Lung microvascular endothelial cell (primary cell): Measurements from ENCODE around the gene TNS1. TPM values are rescaled to one million over a fixed set of nuclear protein-coding genes. Genes with fewer than 3 reads are reported as not detected.
A peak's percentile ranks its signal among the peaks of the same experiment; 100 is the strongest.

Experiments
- DNase-seq, 2 donors: peaks; one replicate each; pipeline versions ENCODE4 v3.0.0 to v3.0.0-alpha.2; 2010; ENCODE audit warnings: low read depth in 2 of 2
- total RNA-seq: library from RNA; depleted of rRNA; stranded (reverse); fragments of >200 nt; gene quantifications from 2 replicates; pipeline ENCODE4 v1.2.1, GENCODE V29; 2014

TNS1 gene
- total RNA-seq, 1 donor from 2014 or later = 82.1 TPM

DNA sequence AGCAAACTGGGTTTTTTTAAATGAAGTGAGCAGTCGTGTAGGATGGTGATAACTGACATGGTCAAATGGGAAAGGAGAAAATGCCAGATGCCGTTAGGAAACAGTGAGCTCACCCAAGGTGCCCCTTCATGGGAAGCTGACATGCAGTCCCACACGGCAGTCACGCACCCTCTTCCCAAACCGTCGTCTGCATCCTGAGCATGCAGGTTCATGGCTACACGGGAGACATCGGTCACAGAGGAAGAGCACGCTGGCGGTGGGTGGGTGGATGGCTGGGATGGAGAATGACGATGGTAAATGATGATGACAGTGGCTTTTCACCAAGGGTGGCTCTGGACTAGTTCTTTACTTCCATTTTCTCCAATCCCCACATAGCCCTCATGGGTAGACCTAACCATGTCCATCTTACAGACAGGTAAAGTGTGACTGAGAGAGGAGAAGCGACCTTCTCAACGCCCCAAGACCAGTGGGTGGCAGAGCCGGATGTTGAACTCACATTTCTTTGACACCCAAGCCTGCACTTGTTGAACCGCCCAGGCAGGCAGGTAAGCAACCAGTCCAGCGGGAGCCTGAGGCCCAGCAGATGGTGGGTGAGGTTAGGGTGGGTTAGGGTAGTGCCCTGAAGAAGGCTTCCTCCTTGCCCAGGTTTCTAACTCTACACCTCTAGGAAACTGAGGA lies 44.5 kb downstream of the TNS1 start:
- DNase-seq = no peak

- no peak for DNase-seq
Measured at GRCh38 chr2:217956586-217957457, 46.0 kb downstream of the TNS1 start.

DNA sequence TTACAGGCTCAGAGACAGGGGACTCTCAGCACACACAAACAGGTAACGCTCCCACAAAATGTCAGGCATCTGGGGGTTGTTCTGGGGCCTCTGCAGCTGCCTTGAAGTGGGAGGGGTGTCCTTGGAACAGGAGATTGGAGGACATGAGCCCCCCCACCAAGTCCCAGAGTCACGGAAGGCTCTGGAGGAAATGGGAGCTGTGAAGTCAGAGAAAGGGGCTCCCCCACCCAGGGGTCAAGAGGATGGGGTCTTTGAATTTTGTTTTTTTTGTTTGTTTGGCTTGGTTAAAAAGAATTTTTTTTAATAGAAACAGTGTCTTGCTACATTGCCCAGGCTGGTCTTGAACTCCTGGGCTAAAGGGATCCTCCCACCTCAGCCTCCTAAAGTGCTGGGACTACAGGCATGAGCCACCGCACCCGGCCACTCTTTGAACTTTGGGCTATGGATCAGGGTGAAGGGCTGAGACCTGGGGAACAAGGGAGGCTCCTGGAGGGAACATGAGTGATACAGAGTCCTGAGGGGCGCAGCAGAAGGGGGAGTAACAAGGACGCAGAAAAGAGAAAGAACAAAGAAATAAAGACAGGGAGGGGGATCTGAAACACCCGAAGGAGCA lies 46.8 kb downstream of the TNS1 start:
- DNase-seq = no peak

GRCh38 chr2:217954971-217955740 lies 47.6 kb downstream of the TNS1 start:
- DNase-seq = no peak

GRCh38 chr2:217954469-217954868 lies 48.3 kb downstream of the TNS1 start:
- peak in 1 of 2 donors; percentile 58 for DNase-seq

- no peak for DNase-seq
Measured at GRCh38 chr2:217954051-217954450, 48.7 kb downstream of the TNS1 start.

DNA sequence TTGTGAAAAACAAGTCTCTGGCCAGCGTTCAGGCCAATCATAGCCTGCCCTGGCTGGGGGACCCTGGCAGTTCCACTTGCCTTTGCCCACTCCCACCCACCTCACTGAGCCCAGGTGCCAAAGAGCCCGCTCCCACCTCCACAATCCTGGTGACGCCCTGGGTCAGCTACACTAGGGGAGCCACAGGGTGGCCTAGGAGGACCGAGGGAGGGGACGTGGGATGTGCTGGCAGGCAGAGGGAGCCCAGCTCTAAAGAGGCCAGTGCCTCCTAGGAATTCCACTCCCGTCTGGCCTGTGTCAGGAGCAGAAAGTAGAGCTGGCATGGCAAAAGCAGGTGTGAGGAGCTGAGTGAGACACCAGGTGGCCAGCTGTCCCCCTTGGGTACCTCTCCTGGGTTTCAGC lies 49.3 kb downstream of the TNS1 start:
- no peak for DNase-seq

DNA sequence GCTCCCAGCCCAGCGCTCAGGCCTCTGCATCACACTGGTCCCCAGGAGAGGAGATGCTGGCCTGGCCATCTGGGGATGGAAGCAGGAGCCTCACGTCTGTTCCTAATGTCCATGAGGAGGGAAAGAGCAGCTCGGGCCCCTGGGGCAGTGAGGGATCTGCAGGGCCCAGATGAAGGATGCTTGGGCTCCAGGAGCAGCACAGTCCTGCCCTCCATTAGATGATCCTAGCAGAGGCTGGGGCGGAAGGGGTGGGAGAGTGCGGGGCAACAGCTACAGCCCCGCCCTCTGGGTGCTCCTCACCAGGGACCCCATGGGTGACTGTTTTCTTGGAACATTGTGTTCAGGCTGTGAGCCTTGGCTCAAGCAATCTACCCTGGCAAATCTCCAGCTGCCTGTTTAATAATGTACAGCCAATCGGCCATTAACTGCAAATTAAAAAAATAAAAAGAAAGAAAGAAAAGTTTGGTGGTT lies 49.7 kb downstream of the TNS1 start:
- DNase-seq = no peak

DNA sequence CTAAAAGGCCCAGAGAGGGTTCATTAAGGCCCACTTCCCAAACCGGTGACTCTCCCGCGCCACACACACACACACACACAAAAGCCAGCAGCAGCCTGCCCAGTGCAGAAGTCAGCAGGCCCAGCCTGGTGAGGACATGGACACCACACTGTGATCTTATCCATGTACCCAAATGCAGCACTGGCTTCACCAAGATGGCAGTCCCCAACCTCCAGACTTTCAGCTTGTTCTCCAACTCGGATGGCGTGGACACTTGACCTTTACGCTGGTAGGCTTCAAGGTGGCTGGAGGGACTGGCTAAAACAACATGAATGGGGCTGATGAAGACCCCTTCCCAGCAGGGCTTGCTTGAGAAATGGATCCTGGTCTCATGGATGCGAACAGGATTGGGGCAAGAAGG lies 50.4 kb downstream of the TNS1 start:
- DNase-seq = no peak

GRCh38 chr2:217951521-217952247 lies 51.1 kb downstream of the TNS1 start:
- no peak for DNase-seq

GRCh38 chr2:217951091-217951490 lies 51.7 kb downstream of the TNS1 start:
- DNase-seq = no peak

GRCh38 chr2:217950401-217950871 lies 52.4 kb downstream of the TNS1 start:
- no peak for DNase-seq

DNA sequence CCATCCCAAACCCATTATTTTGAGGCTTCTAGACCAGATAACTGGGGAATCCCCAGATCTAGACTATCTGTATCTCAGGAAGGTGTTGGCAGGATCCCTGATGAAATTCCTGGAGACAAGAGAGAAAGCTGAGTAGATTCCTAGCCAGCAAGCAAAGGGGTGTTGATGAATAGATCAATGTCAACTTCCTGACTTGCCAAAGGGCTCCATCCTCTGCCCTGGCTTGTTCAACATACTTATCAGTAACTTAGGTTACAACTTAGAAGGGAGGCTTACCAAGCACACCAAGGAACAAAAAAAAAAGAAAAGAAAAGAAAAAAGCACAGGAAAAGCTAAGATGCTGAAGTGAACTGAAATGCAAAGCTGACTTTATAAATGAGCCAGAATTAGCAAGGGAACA lies 53.3 kb downstream of the TNS1 start:
- no peak for DNase-seq

- DNase-seq = no peak
Measured at GRCh38 chr2:217948897-217949296, 53.9 kb downstream of the TNS1 start.

DNA sequence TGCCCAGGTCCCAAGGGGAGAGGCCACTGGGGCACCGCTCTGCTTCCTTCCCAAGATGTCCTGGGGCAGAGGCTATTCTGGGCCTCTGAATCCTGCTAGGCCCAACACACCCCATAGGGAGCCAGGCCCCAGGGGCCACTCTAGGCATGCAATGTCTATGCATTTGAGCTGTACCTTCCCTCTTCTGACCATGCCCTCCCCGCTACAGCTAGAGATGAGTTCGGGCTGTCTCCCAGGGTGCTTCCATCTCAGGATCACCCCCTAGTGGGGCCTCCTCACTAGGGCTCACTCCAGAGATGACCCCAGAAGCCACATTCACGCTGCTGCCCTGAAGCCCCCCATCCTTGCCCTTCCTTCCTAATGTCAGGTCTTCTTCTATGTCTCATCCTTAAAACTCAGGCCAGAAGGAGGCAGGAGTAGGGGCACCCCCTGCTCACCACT lies 54.4 kb downstream of the TNS1 start:
- no peak for DNase-seq

DNA sequence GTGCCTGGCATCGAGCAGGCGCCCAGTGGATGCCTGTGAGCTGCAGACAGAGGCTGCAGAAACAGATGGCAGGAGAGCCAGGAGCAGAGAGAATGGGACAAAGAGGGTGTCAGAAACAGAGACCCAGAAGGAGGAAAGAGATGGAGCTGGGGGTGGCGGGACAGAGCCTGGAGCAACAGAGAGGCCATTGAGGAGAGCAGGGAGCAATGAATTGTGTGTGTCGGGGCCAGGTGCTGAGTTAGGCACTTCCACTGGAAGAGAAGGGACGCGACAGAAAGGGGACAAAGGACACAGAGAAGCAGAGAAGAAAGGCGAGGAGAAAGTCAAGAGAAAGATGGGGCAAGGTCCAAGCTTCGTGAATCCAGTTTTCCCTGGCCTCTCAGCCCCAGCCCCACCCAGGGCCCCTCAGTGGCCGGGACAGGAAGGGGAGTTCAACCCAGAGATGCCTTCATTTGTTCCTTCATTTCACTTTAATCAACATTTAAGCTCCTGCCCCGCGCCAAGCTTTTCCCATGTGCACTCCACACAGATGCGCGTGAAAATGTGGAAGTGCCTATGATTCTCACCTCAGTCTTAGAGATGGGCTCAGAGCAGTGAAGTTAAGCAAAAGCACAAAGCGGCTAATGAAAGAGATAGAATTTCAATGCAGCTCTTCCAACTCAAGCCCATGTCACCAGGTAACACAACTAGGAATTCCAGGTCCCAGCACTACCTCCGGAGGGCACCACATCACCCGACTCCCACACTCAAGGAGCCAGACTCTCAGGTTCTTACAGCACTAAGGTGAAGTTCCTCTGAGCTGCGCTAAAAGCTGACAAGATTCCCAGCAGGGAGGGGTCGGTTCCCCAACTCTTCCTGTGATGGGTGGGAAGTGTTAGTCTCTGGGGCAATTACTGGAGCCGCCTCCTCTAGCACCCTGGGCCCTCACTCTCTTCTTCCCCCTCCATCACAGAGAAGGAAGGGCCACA lies 55.1 kb downstream of the TNS1 start:
- DNase-seq = no peak

DNA sequence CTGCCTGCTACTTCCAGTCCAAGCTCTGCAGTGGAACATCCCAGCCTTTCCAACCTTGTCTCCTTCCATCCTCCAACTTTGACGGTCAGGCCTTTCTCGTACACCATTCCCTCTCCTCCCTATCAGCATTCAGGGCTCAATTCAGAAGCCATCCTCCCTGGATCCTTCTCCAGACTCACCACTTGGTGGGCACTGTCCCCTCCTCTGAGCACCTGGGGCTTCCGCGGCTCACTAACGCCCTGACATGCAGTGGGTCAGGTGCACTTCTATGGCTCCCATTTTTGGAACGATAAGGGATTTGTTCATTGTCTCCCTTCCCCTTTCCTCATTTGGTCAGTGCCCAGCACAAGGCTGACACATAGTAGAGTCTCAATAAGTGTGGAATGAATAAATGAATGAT lies 56.7 kb downstream of the TNS1 start:
- no peak for DNase-seq

DNA sequence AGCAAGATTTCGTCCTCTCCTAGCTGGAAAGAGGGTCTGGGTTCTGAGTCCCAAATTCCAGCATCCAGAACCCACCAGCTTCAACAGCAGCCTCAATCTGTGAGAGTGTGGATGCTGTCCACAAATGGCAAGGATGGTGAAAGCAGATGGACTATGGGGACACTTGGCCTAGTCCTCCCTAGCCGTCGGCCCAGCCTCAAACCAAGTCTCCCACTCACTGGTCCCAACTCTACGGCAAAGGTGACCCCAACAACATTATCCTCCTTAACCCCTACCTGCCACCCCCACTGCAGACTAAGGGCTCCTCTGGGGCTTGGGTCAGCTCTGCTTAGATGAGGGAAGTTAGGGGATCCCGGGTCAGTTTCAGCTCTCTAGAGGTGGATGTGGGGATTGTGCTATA lies 57.3 kb downstream of the TNS1 start:
- DNase-seq = no peak

DNA sequence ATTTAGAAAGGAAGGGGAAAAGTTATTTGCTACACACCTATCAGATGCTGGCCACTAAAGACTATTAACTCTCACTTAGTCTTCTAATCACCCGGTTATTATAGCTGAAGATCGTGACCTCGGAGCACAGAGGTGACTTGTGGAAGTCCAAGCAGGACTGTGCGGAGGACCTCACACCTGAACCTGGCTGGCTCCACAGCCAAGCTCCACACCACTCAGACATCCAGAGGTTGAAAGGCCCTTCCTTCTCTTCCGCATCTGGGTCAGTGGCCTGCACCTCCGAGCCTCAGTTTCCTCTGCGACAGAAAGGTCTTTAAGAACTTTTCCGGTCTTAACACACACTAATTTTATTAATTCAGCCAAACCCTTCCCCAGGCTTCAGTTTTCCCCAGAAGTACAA lies 57.9 kb downstream of the TNS1 start:
- DNase-seq = no peak

DNA sequence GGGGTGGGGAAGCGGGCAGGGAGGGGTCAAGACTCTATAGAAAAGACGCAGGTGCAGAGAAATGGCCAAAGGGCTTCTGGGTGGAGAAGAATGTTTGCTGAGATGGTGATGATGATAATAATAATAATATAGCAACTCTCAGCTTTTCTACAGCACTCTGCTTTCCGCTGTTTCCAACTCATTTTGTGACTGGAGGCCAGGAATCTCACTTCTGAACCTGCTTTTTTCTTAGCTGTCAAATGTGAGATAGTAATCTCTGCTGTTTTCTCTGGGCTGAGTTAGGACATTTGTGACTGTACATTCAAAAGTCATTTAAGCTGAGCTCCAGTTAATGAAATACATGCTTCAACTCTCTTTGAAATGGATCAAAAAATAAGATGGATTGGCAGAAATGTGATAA lies 58.4 kb downstream of the TNS1 start:
- DNase-seq = no peak
